Choroid plexus epithelial cell (primary cell): ENCODE data around the gene FLT4.

Source experiments
- DNase-seq: peaks from one replicate; pipeline ENCODE4 v3.0.0-alpha.2; 2010; ENCODE audit warnings: low read depth
- H3K4me3 ChIP-seq: 2 replicates; pipeline ENCODE4 v1.5.1; 2011; ENCODE audit warnings: low read depth, mild to moderate bottlenecking, control low read depth, low read length, moderate library complexity
- CTCF ChIP-seq: conservative IDR thresholded peaks from 2 replicates; pipeline ENCODE4 v1.5.1; 2011; ENCODE audit warnings: low read depth, mild to moderate bottlenecking, control low read depth, inconsistent platforms, low read length, moderate library complexity

The FLT4 gene

GRCh38 chr5:180624587-180624986 lies 24.8 kb downstream of the FLT4 start:
- no peak for DNase-seq
- TF ChIP-seq CTCF, result no peak
- H3K4me3 ChIP-seq, result no peak overlapping the region

GRCh38 chr5:180623844-180624243 lies 25.6 kb downstream of the FLT4 start:
- no peak for TF ChIP-seq CTCF
- no peak for DNase-seq
- no peak overlapping the region for H3K4me3 ChIP-seq

GRCh38 chr5:180623411-180623834 lies 26.0 kb downstream of the FLT4 start:
- TF ChIP-seq CTCF, result no peak
- H3K4me3 ChIP-seq, result no peak overlapping the region
- no peak for DNase-seq

- no peak for DNase-seq
- H3K4me3 ChIP-seq, result no peak overlapping the region
- TF ChIP-seq CTCF, result no peak
These were observed 26.5 kb downstream of the FLT4 start for GRCh38 chr5:180622910-180623309.

- no peak for DNase-seq
- H3K4me3 ChIP-seq, result no peak overlapping the region
- TF ChIP-seq CTCF, result no peak
These were observed 28.1 kb downstream of the FLT4 start for GRCh38 chr5:180621311-180621710.

- H3K4me3 ChIP-seq, result no peak overlapping the region
- no peak for TF ChIP-seq CTCF
- no peak for DNase-seq
These were observed 29.4 kb downstream of the FLT4 start for GRCh38 chr5:180620014-180620413.

- TF ChIP-seq CTCF, result no peak
- no peak overlapping the region for H3K4me3 ChIP-seq
These were observed 29.9 kb downstream of the FLT4 start for GRCh38 chr5:180619563-180619915.

More at GRCh38 chr5:180619563-180619915, 29.9 kb downstream of the FLT4 start:
- DNase-seq, result no peak
